ENCODE results near the gene PTPRK.
A peak's percentile ranks its signal among the peaks of the same experiment; 100 is the strongest.
"Not testable (repeated sequence)": the region's sequence is repeated elsewhere in the genome, so short reads cannot be mapped to it uniquely, and the experiment has no call there.

Gene PTPRK

DNA sequence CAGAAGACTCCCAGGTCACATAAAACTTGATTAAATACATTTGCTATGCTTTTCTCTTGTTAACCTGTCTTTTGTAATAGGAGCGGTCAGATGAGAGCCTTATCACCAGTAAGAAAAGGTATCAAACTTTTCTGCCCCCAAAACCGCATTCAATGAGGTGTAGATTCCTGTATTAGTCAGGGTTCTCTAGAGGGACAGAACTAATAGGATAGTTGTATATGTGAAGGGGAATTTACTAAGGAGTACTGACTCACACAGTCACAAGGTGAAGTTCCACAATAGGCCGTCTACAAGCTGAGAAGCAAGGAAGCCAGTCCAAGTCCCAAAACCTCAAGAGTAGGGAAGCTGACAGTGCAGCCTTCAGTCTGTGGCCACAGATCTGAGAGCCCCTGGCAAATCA is 32.7 kb downstream of the PTPRK start:
- DNase-seq: no peak

DNA sequence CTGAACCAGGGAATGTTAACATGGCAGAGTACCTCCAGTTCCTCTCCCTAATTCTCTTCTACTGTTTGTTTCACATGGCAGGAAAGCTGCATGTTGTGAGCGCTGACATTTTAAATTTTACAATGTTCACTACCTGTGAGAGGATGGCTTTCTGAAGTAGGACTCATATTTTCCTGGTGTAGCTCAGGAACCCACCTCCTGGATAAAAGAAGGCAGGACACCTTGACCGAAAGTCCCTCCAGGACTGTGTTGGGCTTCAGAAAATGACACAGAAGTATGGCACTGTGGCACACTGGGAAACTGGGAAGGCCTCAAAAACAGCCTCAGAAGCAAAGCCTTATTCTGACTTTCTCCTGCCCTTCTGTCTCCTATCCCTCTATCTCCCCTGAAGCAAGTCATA is 33.3 kb downstream of the PTPRK start:
- no peak for DNase-seq

DNA sequence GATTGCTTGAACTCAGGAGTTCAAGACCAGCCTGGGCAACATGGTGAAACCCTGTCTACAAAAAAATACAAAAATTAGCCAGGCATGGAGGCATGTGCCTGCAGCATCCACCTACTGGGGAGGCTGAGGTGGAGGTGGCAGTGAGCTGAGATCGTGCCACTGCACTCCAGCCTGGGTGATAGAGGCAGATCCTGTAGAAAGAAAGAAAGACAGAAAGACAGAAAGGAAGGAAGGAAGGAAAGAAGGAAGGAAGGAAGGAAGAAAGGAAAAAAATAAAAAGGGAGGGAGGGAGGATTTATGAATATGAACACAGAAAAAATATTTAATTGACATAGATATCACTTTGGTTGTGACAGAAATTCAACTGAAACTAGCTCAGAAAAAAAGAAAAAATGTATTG is 33.8 kb downstream of the PTPRK start:
- DNase-seq: not testable (repeated sequence)

DNA sequence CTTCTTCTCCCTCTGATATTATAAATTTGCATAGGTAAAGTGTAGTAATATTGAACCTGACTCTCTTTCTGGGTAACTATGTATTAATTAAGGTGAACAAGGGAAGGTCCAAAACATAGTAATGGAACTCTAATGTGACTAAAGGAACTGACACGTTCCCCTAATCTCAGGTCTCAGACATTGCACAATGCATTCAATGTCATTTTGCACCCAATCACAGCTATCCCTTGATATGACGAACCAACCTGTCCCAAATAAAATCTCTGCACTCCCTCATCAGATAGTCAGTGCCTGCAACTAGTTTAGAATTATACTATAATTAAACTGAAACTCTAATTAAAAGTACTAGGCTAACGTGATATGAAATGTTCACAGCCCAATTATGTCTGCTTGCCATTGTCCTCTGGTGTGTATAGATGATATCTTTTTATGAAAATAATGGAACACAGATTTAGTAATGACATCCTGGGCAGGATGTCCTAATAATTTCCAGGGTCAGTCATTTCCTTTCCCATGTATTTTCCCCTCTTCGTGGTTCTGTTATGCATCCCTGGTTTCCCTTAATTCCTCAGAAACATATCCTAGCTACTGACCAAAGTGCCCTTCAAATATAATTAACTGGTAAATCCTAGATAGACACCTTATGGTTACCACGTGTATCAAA is 36.8 kb downstream of the PTPRK start:
- DNase-seq: no peak

DNA sequence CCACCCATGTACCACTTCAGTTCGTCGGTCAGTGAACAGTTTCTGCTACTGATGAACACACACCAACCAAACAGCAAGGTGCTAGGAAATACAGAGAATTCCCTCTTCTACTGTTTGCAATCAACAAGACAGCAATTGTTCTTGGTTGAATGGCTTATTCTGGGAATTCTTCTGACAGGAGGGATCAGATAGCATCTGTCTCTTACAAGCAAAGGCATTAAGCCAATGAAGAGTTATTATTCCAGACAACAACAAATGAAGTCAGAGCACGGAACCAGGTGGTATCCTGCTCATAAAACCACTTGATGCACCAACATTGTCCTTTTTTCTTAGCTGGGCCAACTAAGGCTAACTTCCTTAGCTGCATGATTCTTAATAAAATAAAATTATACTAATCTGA is 37.8 kb downstream of the PTPRK start:
- peak in 2 of 14 donors; percentile 15 to 26 for DNase-seq

DNA sequence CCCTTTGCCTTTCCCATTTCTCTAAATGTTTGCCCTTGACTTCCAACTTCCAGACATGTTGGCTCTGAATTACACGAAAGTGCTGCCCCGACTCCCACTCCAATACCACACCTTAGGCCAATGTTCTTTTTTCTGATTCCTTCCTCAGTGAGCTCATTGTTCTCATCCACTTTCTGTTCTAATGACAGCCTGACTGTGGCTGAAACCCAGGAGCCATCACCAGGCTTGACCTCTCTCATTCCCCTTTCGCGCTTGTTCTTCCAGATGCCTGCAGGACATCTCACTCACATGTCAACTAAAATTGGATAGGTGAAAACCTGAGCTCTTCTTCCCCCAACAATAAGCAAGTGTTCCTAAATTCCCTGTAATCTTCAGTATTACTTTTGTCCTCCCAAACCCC is 40.4 kb downstream of the PTPRK start:
- no peak for DNase-seq

DNA sequence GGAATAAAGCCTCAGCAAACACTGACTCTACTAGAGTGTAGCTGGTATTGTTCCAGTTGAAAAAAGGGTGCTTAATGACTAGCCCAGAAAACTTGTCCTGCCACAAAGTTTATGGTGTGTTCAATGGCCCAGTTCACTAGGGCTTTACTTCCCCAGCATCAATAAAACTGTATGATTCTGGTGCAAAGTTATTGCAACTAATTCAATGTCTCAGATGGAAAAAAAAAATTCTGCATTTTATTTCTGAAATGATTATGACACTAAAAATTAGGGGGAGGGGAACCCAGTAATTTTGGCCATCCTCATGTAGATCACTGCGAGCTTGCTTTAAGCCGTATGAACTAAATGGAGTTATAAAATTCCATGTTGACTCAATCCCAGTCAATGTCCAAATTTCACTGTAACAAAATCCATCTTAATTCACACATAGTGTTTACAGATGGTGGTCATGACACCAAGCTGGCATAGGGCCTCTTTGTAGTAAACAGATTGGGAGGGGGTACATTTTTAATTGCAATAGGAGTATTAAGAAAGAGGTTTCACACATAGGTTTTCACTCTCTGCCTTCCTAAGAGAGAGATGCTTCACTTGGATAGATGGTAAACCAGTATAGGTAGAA is 41.2 kb downstream of the PTPRK start:
- no peak for DNase-seq

DNA sequence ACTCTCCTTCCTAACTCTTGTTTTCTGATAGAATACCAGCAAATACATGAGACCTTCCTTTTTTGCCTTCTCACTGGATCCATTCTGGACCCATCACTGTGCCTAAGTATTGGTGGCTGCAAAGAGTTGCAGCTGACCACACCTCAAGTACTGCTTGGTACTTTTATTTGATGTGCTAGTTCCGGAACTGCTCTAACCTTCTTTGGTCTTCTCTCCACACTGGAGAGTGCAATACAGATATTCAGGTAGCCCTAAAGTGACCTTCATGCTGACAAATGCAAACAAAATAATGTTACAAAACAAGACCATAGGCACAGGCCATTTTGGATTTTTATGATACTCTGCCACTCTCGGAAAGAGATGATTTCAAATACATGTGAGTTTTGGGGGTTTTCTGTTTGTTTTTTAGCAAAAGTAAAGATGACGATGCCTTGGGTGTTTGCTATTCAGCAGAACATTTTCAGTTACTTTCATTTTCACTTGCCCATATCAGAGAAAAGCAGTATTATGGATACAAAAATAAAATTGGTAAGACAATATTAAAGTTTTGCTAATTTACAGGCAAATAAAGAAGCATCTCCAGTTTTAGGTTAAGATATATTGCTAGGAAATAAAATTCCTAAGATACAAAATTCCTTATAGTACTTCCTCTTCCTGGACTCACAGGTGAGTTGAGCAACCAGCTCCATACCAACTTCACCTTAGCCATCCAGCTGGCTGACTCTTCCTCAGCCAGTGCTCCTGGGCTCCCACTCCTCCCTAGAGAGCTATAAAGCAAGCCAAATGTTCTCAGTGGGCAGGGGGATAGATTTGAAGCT is 42.0 kb downstream of the PTPRK start:
- DNase-seq: no peak

DNA sequence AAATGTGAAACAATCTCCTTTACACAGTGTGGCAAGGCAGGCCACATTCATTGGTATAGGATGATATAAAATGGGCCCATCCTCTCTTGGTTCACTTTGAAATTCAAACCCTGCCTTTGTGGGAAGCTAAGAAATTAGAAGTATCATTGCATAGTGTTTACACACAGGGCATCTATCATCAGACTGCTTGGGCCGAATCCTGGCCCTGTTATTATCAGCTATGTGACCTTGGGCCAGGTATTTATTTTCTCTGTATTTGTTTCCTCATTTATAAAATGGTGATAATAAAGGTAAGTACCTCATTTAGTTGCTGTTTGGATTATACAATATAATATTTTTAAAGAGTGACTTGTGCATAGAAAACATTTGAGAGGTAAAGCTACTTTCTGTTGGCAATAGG is 45.5 kb downstream of the PTPRK start:
- no peak for DNase-seq

DNA sequence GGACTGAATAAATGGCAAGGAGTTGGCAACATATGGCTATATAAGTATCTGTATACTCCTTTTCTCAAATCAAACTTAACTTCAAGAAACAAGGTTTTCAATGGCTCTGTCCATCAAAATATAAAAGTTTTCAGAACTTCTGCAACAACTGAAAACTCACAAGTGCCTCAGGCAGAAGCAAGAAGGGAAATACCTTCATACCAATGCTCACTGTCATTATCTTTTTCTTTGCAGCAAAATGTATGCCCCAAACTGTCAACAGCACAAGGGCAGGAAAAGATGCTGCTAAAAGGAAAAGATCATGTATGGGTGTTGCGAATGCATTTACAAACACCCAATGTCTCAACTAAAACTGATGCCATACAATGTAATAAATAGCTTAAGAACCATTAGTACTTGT is 45.9 kb downstream of the PTPRK start:
- DNase-seq: no peak

DNA sequence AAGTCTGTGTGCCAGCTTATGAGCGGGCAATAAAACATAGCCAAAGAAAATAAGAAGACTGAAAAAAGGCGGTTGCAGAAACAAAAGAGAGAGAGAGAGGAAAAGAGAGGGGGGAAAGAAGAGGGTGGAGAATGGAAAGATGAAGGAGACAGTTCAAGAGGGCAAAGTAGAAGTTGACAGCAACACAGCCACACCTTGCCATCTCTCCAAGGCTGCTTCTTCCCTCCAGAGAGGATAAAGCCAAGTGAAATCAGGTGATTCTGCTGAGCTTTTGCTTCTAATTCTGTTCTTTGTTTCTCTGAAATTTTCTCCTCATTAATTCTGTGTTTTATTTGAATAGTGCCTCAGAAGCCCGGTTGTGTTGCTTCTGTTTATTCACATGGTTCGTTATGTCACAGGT is 48.5 kb downstream of the PTPRK start:
- no peak for DNase-seq

DNA sequence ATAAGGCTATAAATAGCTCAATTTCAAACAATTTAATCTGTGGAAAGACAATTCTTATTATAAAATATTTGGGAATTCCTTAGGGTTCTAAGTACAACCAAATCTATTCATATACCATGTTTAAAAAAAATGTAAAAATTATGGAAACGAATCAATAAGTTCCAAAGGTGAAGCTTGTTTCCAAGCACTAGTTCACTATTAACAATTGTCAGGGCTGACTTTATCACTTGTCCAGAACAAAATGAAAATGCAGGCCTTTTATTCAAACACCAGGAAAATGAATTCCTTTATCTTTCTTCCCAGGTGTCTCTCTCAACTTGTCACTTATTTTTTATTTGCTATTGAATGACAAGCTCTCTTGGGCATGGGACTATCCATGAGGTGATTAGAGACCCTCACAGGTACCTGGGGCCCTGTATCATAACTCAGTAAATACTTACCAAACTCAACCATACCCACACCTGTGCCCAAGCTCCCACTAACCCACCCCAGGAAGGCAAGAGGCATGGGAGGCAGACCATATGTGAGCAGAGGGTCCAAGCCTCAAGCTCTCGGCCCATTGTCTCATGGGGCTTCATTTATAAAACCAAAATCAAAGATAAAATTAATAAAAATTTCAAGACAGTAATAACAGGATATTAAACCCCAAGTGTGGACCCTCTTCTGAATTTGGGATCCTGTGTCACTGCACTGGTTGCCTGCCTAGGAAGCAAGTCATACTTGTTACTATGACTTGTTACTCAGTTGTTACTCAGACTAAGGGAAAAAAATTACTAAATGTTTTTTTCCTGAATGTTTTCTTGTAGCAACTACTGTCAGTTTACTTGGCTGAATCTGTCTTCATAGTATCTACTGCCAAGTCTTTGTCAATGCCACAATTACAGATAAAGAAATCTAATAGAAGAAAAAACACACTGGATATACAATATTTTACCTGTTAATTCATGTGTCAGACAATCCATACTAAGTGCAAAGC is 54.7 kb downstream of the PTPRK start:
- no peak for DNase-seq

DNA sequence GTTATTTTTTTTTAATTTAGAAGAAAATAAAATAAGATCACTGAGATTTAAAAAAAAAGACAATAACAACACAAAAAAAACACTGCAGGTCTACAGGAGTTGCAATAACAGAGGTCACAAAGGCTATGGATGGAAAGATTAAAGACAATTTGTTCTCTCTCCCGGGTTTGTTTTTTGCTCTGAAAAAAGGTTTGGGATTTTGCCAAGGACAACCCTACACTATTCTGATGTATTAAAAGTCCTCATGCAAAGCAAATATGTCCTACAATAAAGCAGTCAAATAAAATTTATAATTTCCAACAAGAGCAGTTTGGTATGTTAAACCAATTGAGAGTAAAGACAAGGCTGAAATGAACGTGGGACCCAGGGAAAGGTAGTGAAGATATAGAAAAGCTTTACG is 55.6 kb downstream of the PTPRK start:
- no peak for DNase-seq

DNA sequence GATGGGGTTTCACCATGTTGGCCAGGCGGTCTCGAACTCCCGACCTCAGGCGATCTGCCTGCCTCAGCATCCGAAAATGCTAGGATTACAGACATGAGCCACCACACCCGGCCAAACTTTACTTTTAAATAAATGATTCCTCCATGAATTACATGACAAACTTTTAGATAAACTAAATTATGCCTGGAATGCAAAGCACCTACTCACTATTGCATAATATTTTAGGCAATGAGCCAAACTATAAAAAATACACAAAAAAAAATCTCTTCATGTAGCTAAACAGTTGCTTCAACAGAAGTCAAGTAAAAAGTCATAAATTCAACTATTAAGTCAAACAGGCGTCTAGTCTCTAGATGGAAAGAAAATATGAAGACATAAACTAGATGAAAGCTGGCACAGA is 56.5 kb downstream of the PTPRK start:
- DNase-seq: no peak

DNA sequence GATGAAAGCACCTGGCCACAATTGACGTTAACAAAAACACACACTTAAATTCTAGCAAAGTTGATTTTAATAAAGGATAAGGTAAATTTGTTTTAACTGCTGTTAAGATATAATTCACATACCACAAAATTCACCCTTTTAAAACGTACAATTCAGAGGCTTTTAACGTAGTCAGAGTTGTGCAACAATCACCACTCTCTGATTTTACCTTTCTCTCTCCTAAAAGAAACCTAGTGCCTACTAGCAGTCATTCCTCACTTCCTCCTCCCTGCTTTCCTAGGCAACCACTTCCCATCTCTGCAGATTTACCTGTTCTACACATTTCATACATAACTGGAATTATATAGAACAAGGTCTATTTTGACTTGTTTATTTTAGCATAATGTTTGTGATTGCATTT is 58.9 kb downstream of the PTPRK start:
- DNase-seq: no peak

DNA sequence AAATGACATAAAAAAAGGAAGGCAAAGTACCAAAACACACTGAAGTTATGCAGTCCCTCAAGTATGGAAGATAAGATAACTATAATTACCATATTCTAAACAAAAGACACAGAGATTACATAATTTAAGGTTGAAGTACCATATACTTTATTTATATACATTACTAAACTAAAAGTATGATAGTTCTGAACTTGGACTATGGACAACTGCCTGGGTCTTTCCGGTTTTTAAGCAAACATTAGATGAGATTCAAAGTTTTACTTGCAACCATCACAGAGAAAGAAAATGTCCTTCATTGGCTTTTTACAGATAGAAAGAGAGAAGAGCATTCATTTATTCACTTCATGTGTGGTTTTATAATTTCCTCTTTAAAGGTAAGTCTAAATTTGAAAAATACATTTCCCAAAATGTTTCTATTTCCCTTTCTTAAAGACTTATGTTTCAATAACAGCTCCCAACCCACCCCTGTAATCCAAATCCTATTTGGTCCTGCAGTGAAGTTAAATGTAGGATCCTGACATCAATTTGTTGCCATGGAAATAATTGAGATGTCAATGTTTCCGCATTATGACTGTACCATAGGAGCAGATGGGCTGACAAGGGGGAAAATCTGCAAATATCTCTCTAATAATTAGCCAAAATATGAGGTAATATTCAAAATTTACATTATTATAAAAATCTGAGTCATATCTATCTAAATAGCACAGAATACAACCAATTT is 63.7 kb downstream of the PTPRK start:
- no peak for DNase-seq

DNA sequence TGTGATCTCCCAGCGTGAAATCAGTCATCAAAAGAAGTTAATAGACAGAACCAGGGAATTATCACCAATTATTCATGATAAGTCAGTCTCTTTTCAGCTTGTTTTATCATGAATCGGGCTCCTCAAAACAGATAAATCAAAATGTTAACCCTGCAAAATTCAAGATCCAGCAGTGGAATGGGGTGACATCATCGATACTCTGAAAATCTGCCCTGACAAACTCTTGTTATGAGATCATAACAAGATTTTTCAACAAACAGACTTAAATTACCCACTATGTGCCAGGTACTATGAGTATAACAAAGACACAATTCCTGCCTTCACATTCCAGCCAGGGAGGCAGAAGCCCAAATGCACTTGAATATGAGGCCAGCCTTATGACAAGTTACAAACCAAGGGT is 64.4 kb downstream of the PTPRK start:
- no peak for DNase-seq

DNA sequence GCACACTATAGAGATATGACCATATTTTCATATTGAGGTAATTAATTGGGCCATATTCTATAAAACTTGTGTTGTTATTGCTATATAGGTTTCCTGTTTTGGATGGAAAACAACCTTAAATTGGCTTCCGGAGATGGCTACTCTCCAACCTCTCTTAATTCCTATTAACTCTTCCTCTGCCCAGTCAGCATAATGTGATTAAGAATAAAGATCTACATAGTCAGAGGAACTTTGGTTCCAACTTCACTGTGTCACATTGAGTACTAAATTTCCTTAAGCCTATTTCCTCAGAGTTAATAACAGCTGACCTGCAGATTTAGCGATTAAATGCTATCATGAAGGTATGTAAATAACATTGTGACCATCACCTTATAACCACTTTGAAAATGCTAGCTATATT is 67.7 kb downstream of the PTPRK start:
- DNase-seq: no peak

DNA sequence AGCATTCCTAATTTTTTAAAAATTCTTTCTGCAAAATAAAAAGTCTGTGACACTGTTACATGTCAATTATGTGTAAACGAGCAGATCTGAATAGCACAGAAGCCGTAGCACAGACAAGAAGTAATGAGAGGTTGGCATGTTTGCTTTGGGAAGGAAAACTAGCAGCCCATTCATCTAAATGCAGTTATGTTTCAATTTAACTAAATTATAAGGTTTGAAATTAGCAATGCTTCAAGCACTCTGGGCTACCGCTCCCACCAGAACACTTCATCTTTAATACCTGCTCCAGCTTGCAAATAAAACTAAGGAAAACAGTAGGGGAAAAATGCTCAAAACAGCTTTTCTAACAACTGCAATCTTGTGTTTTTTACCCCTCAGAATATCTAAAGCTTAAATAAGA is 73.9 kb downstream of the PTPRK start:
- no peak for DNase-seq

DNA sequence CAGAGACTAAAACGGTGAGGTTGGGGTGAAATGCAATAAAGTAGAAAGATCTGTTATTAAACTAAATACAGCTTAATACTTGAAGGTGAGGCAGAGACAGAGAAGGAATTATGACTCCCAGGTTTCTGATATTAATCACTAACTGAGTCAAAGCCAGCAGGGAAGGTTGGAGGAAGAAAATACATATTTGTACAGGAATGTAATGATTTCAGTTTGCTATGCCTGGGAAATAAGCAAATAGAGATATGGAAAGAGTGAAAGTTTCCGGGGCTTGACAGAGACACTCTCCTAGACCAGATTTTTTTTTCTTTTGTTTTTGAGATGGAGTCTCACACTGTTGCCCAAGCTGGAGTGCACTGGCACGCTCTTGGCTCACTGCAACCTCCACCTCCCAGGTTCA is 76.8 kb downstream of the PTPRK start:
- DNase-seq: no peak

DNA sequence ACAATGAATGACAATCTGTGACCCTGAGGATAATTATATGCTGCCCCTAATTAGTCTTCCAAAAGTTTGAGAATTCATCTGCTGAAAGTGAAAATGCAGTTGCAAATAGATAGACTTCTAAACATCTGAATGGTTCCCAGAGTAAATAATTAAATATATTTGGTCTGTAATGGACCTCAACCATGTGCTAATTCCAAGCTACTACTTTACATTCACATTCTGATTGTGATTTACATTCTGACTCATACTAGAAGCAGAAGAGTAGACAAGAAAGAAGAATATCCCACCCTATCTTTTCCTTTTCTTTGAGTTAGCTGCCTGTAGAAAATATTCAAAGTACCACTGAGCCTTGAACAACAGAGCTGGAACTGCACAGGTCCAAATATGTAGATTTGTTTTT is 80.8 kb downstream of the PTPRK start:
- DNase-seq: no peak

DNA sequence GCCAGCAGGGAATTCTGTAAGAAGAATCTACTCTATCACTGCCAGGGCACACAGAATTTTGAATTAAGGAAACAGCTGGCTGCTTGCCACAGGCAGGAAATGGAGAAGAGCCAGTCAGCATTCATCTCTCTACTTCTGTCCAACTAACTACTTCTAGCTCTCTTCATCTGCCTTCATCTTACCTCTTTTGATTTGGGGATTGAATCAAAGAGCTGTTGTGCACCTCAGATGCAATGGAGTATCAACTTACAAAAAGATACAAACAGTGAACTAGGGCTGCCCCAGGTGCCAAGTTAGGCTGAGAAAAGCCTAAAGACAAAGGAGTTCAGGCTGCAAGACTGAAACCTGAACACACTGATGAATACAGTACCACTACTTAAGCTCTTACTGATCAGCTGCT is 82.0 kb downstream of the PTPRK start:
- no peak for DNase-seq

Measured in C1 segment of cervical spinal cord (tissue), 14 donors.